ENCODE results near the gene SLC30A2.

Gene SLC30A2

GRCh38 chr1:26084091-26084561 lies 38.2 kb upstream of the SLC30A2 start:
- no peak overlapping the region for H3K4me3 ChIP-seq (ENCODE audit: low read depth, low read length)
- TF ChIP-seq ZNF639 (tag by site-specific recombination; IDR thresholded peaks at IDR 0.05) (no peak), ZNF223 (tag by site-specific recombination; IDR thresholded peaks at IDR 0.05) (no peak), ZIC2 (tag by site-specific recombination; IDR thresholded peaks at IDR 0.05) (no peak), ZNF747 (tag by site-specific recombination; IDR thresholded peaks at IDR 0.05) (no peak), ZNF785 (tag by site-specific recombination; IDR thresholded peaks at IDR 0.05) (no peak), ZSCAN5A (tag by site-specific recombination; IDR thresholded peaks at IDR 0.05) (no peak), ZNF423 (tag by site-specific recombination; IDR thresholded peaks at IDR 0.05) (no peak), ZFP3 (tag by site-specific recombination; IDR thresholded peaks at IDR 0.05; ENCODE audit: low read depth) (no peak), SCRT2 (tag by site-specific recombination; IDR thresholded peaks at IDR 0.05) (no peak), ZBTB44 (tag by site-specific recombination; IDR thresholded peaks at IDR 0.05) (no peak), ZNF707 (tag by site-specific recombination; IDR thresholded peaks at IDR 0.05) (no peak), ATF2 (tag by site-specific recombination; IDR thresholded peaks at IDR 0.05; ENCODE audit: low read depth) (no peak), KLF8 (tag by site-specific recombination; IDR thresholded peaks at IDR 0.05) (no peak), ZNF501 (tag by site-specific recombination; IDR thresholded peaks at IDR 0.05) (no peak), ZNF138 (tag by site-specific recombination; IDR thresholded peaks at IDR 0.05; ENCODE audit: borderline replicate concordance) (no peak), OSR2 (tag by site-specific recombination; IDR thresholded peaks at IDR 0.05) (no peak), WT1 (tag by site-specific recombination; IDR thresholded peaks at IDR 0.05) (no peak)
- no peaks in the 10 kb centered on the region for H3K4me1 ChIP-seq (ENCODE audit: control insufficient read depth, insufficient read depth, low read length)
- ChIA-PET POLR2A (no interaction called here), CTCF (interaction anchor here (1.7 kb wide), 1 partner anchor 48 kb away, joined by 7 read pairs; no protein-coding TSS in a partner anchor)
- H3K27ac ChIP-seq (ENCODE audit: extremely low read depth, low read depth, low read length): no peak overlapping the region
- H3K9me3 ChIP-seq (ENCODE audit: control insufficient read depth, insufficient read depth, low read depth, low read length): no peaks in the 10 kb centered on the region
- H3K36me3 ChIP-seq (ENCODE audit: control insufficient read depth in 2 of 2, insufficient read depth in 1 of 2, low read length in 2 of 2): no peaks in the 10 kb centered on the region

- POLR2A ChIA-PET: no interaction called here
- no peak overlapping the region for H3K27ac ChIP-seq (ENCODE audit: extremely low read depth, low read depth, low read length)
Measured at GRCh38 chr1:26083208-26083607, 37.3 kb upstream of the SLC30A2 start.

More at GRCh38 chr1:26083208-26083607, 37.3 kb upstream of the SLC30A2 start:
- CTCF ChIA-PET: interaction anchor here (1.7 kb wide), 1 partner anchor 47 kb away, joined by 7 read pairs; no protein-coding TSS in a partner anchor
- Histone ChIP-seq H3K36me3 (ENCODE audit: control insufficient read depth in 2 of 2, insufficient read depth in 1 of 2, low read length in 2 of 2) (no peaks in the 10 kb centered on the region), H3K4me1 (ENCODE audit: control insufficient read depth, insufficient read depth, low read length) (no peaks in the 10 kb centered on the region), H3K9me3 (ENCODE audit: control insufficient read depth, insufficient read depth, low read depth, low read length) (no peaks in the 10 kb centered on the region), H3K4me3 (ENCODE audit: low read depth, low read length) (no peak overlapping the region)
- TF ChIP-seq ZNF677 (tag by site-specific recombination; IDR thresholded peaks at IDR 0.05) (no peak), ZNF280C (tag by site-specific recombination; IDR thresholded peaks at IDR 0.05) (no peak), EGR2 (tag by site-specific recombination; IDR thresholded peaks at IDR 0.05; ENCODE audit: low read depth) (no peak), ZEB2 (tag by site-specific recombination; IDR thresholded peaks at IDR 0.05) (no peak)
